ENCODE measurements around the gene ACAP3. TPM values are rescaled to one million over a fixed set of nuclear protein-coding genes. Genes with fewer than 3 reads are reported as not detected.

Gene ACAP3
- total and polyA plus RNA-seq, 10 of the 15 experiments (the other 5 are each of a cell fraction or from before 2014, with no cell fraction given): 0.05 to 34.2 (median 7.1) TPM

- no peak for TF ChIP-seq RELB (IDR thresholded peaks at IDR 0.05; ENCODE audit: low read depth)
- no peak for TF ChIP-seq POLR2AphosphoS5 (IDR thresholded peaks at IDR 0.05; ENCODE audit: low read length)
- TF ChIP-seq NKRF (conservative IDR thresholded peaks at IDR 0.05): no peak
- no peak for TF ChIP-seq IRF4 (IDR thresholded peaks at IDR 0.05; ENCODE audit: low read depth, low read length)
- no peak for TF ChIP-seq SREBF1 (IDR thresholded peaks at IDR 0.05; ENCODE audit: low read length)
- no peak for TF ChIP-seq HDGF (IDR thresholded peaks at IDR 0.05)
- TF ChIP-seq IKZF1 (conservative IDR thresholded peaks at IDR 0.05): no peak
- no peak for TF ChIP-seq MEF2B (IDR thresholded peaks at IDR 0.05; ENCODE audit: partially characterized antibody, poor library complexity, severe bottlenecking)
- no peak for TF ChIP-seq DPF2 (IDR thresholded peaks at IDR 0.05)
- TF ChIP-seq BCLAF1 (IDR thresholded peaks at IDR 0.05): no peak
Observed at GRCh38 chr1:1351511-1352427, 44.0 kb upstream of the ACAP3 start (continued).
